ENCODE measurements around the gene ACSS1. TPM values are rescaled to one million over a fixed set of nuclear protein-coding genes. Genes with fewer than 3 reads are reported as not detected.

ACSS1 gene
- total RNA-seq, 1 experiment from 2014 or later = 0.61 TPM

- Mint-ChIP-seq H3K4me3 (no peak overlapping the region), H3K36me3 (ENCODE audit: insufficient read depth in 1 of 3, low read depth in 3 of 3) (no peaks in the 10 kb centered on the region), H3K9me3 (no peaks in the 10 kb centered on the region), H3K27me3 (ENCODE audit: low read depth) (peaks cover 8% of the 10 kb centered on the region), H3K4me1 (peaks cover 0 to 3% of the 10 kb centered on the region in 2 experiments; a peak in 1 of 4 replicates), H3K27ac (no peak overlapping the region)
- Histone ChIP-seq H2BK15ac (ENCODE audit: low read depth, low read length) (no peak overlapping the region), H2BK120ac (ENCODE audit: low read depth, low read length, poor library complexity, severe bottlenecking) (no peak overlapping the region), H3K14ac (ENCODE audit: insufficient read depth, low read length) (no peak overlapping the region), H3K9me3 (ENCODE audit: control insufficient read depth, low read depth, low read length) (no peaks in the 10 kb centered on the region), H2BK12ac (ENCODE audit: insufficient read length, low read depth, low read length) (no peak overlapping the region), H3K79me2 (ENCODE audit: insufficient read depth, low read length) (no peaks in the 10 kb centered on the region), H4K20me1 (ENCODE audit: control insufficient read depth, insufficient read depth, insufficient read length) (no peaks in the 10 kb centered on the region), H2BK5ac (ENCODE audit: insufficient read length, low read length) (no peak overlapping the region), H4K8ac (replicated peaks; ENCODE audit: insufficient read length, low read depth, low read length) (no peak overlapping the region), H2BK20ac (ENCODE audit: low read depth, low read length, poor library complexity, severe bottlenecking) (no peak overlapping the region), H4K91ac (ENCODE audit: insufficient read length, low read depth, low read length) (no peak overlapping the region), H3K27ac (ENCODE audit: insufficient read length, low read depth, low read length) (no peak overlapping the region), H3K27me3 (ENCODE audit: insufficient read depth, low read length) (no peaks in the 10 kb centered on the region), H3K23ac (ENCODE audit: insufficient read length, low read depth, low read length) (no peak overlapping the region), H3K4me2 (ENCODE audit: insufficient read depth, insufficient read length, low read length) (no peak overlapping the region), H3K56ac (ENCODE audit: insufficient read length, low read depth, low read length) (no peak overlapping the region), H4K5ac (ENCODE audit: insufficient read length, low read depth, low read length) (no peak overlapping the region), H3K23me2 (ENCODE audit: insufficient read length, low read depth, low read length, poor library complexity, severe bottlenecking) (no peaks in the 10 kb centered on the region), H3K79me1 (ENCODE audit: insufficient read depth, low read depth, low read length, poor library complexity, severe bottlenecking) (no peaks in the 10 kb centered on the region), H3K18ac (ENCODE audit: insufficient read length, low read depth, low read length) (no peak overlapping the region), H2AK5ac (ENCODE audit: insufficient read length, low read length) (no peak overlapping the region), H3K9ac (ENCODE audit: extremely low read depth, insufficient read length, low read length) (no peak overlapping the region), H3T11ph (ENCODE audit: low read length) (no peak overlapping the region), H2AFZ (ENCODE audit: low read length) (no peak overlapping the region), H3K4me1 (ENCODE audit: insufficient read depth, low read length) (no peaks in the 10 kb centered on the region), H3K4ac (ENCODE audit: low read depth, low read length) (no peak overlapping the region)
- DNase-seq = no peak
- no CpG with 5 or more reads among the region's 10 CpGs for WGBS (ENCODE audit: extremely low coverage, insufficient read length, low lambda C conversion rate)
- TF ChIP-seq, protein P1, sequence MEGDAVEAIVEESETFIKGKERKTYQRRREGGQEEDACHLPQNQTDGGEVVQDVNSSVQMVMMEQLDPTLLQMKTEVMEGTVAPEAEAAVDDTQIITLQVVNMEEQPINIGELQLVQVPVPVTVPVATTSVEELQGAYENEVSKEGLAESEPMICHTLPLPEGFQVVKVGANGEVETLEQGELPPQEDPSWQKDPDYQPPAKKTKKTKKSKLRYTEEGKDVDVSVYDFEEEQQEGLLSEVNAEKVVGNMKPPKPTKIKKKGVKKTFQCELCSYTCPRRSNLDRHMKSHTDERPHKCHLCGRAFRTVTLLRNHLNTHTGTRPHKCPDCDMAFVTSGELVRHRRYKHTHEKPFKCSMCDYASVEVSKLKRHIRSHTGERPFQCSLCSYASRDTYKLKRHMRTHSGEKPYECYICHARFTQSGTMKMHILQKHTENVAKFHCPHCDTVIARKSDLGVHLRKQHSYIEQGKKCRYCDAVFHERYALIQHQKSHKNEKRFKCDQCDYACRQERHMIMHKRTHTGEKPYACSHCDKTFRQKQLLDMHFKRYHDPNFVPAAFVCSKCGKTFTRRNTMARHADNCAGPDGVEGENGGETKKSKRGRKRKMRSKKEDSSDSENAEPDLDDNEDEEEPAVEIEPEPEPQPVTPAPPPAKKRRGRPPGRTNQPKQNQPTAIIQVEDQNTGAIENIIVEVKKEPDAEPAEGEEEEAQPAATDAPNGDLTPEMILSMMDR (conservative IDR thresholded peaks at IDR 0.05) = no peak
These were observed 48.5 kb downstream of the ACSS1 start for GRCh38 chr20:25009218-25010145.

Measured in H9 (cell line).